WTC11 (cell line): ENCODE data around the gene RAP2C. TPM values are rescaled to one million over a fixed set of nuclear protein-coding genes. Genes with fewer than 3 reads are reported as not detected.
A peak's percentile ranks its signal among the peaks of the same experiment; 100 is the strongest.

Source experiments
- ATAC-seq: fragments of 200-7000 bp; cut with Tn5 transposase; 2 replicates; pipeline ENCODE4 v1.10.0; 2021; ENCODE audit warnings: mild to moderate bottlenecking, moderate library complexity
- Bru-seq: library from RNA; stranded (reverse); fragments of 400-500 nt; gene quantifications from one replicate; lab custom pipeline; 2021; lab: Mats Ljungman, UMichigan
- CTCF ChIA-PET: fragments of 300-600 bp; sonication (Branson Sonifier 250); formaldehyde crosslinking; loops from one replicate; lab custom pipeline; 2021; ENCODE audit warnings: antibody characterized with exemption; lab: Charles Lee
- POLR2A ChIA-PET: fragments of 350-600 bp; sonication (Branson Sonifier 250); formaldehyde crosslinking; loops from one replicate; lab custom pipeline; 2021; ENCODE audit warnings: antibody characterized with exemption; lab: Charles Lee
- DNase-seq: peaks from one replicate; pipeline ENCODE4 v3.0.0; 2021; ENCODE audit warnings: low spot score
- H3K27ac Mint-ChIP-seq: 2 replicates; pipeline ENCODE4 v1.8.0; 2021; ENCODE audit warnings: mixed read lengths
- H3K27me3 Mint-ChIP-seq: 2 replicates; pipeline ENCODE4 v1.8.0; 2021; ENCODE audit warnings: low read depth, mild to moderate bottlenecking, moderate library complexity, mixed read lengths
- H3K36me3 Mint-ChIP-seq: 2 replicates; pipeline ENCODE4 v1.8.0; 2021; ENCODE audit warnings: mixed read lengths
- H3K4me1 Mint-ChIP-seq: 2 replicates; pipeline ENCODE4 v1.8.0; 2022; ENCODE audit warnings: mixed read lengths
- H3K4me3 Mint-ChIP-seq: 2 replicates; pipeline ENCODE4 v1.8.0; 2021; ENCODE audit warnings: mild to moderate bottlenecking, moderate library complexity, mixed read lengths
- H3K9me3 Mint-ChIP-seq: 2 replicates; pipeline ENCODE4 v1.8.0; 2021; ENCODE audit warnings: mixed read lengths
- AFF4 ChIP-seq: sonication (generic); formaldehyde crosslinking; IDR thresholded peaks from 2 replicates; pipeline ENCODE4 v1.8.1; 2023; ENCODE audit warnings: mild to moderate bottlenecking, missing genetic modification reagents, borderline replicate concordance
- AR ChIP-seq: fragments of 250-450 bp; sonication (Bioruptor Pico); IDR thresholded peaks from 2 replicates; pipeline ENCODE4 v1.9.0; 2021; ENCODE audit warnings: mild to moderate bottlenecking
- CREB1 ChIP-seq: sonication (generic); formaldehyde crosslinking; IDR thresholded peaks from 2 replicates; pipeline ENCODE4 v1.8.0; 2023; ENCODE audit warnings: mild to moderate bottlenecking, missing genetic modification reagents
- ETV6 ChIP-seq: sonication (generic); formaldehyde crosslinking; IDR thresholded peaks from 2 replicates; pipeline ENCODE4 v1.8.1; 2022; ENCODE audit warnings: mild to moderate bottlenecking, missing genetic modification reagents
- IRF2 ChIP-seq: sonication (generic); formaldehyde crosslinking; IDR thresholded peaks from 2 replicates; pipeline ENCODE4 v1.8.0; 2022; ENCODE audit warnings: low read depth, missing genetic modification reagents, borderline replicate concordance
- JAZF1 ChIP-seq: fragments of 250-450 bp; sonication (Bioruptor Pico); IDR thresholded peaks from 2 replicates; pipeline ENCODE4 v1.9.0; 2021; ENCODE audit warnings: moderate library complexity, mild to moderate bottlenecking, inconsistent platforms
- JUN ChIP-seq: sonication (generic); formaldehyde crosslinking; IDR thresholded peaks from 2 replicates; pipeline ENCODE4 v1.8.0; 2023; ENCODE audit warnings: mild to moderate bottlenecking, missing genetic modification reagents
- OVOL2 ChIP-seq: fragments of 250-450 bp; sonication (Bioruptor Pico); IDR thresholded peaks from 2 replicates; pipeline ENCODE4 v1.9.0; 2021; ENCODE audit warnings: mild to moderate bottlenecking, borderline replicate concordance
- RORB ChIP-seq: fragments of 250-450 bp; sonication (Bioruptor Pico); IDR thresholded peaks from 2 replicates; pipeline ENCODE4 v1.9.0; 2021; ENCODE audit warnings: mild to moderate bottlenecking
- USF1 ChIP-seq: sonication (generic); formaldehyde crosslinking; IDR thresholded peaks from 2 replicates; pipeline ENCODE4 v1.8.0; 2022; ENCODE audit warnings: mild to moderate bottlenecking, missing genetic modification reagents
- ZNF232 ChIP-seq: sonication (generic); formaldehyde crosslinking; IDR thresholded peaks from 2 replicates; pipeline ENCODE4 v1.8.0; 2022; ENCODE audit warnings: mild to moderate bottlenecking, missing genetic modification reagents
- ZNF416 ChIP-seq: fragments of 250-450 bp; sonication (Bioruptor Pico); IDR thresholded peaks from 2 replicates; pipeline ENCODE4 v1.9.0; 2021; ENCODE audit warnings: mild to moderate bottlenecking, inconsistent platforms
- ZNF423 ChIP-seq: fragments of 250-450 bp; sonication (Bioruptor Pico); IDR thresholded peaks from 2 replicates; pipeline ENCODE4 v2.1.2; 2022; ENCODE audit warnings: mild to moderate bottlenecking, moderate library complexity
- long read RNA-seq, 3 experiments: library from RNA in 1 of 3; library from capped mRNA in 1 of 3; library from polyadenylated mRNA in 1 of 3; unstranded in 2 of 3; stranded (forward) in 1 of 3; transcript quantifications; one replicate each; pipeline ENCODE4 v2.0.0, GENCODE V29; 2021
- total RNA-seq: library from RNA; stranded (reverse); gene quantifications from 3 replicates; pipeline ENCODE4 v1.2.3, GENCODE V29; 2021
- TF ChIP-seq, protein P1 (sequence below): sonication (generic); formaldehyde crosslinking; conservative IDR thresholded peaks from 2 replicates; pipeline ENCODE4 v1.8.1; 2022; ENCODE audit warnings: mild to moderate bottlenecking, missing genetic modification reagents
- TF ChIP-seq, protein P2 (sequence below): sonication (generic); formaldehyde crosslinking; IDR thresholded peaks from 2 replicates; pipeline ENCODE4 v1.8.1; 2023; ENCODE audit warnings: mild to moderate bottlenecking, missing genetic modification reagents, moderate library complexity
- TF ChIP-seq, protein P3 (sequence below): fragments of 250-450 bp; sonication (Bioruptor Pico); IDR thresholded peaks from 2 replicates; pipeline ENCODE4 v1.8.0; 2021; ENCODE audit warnings: mild to moderate bottlenecking
- TF ChIP-seq, protein P4 (sequence below): sonication (generic); formaldehyde crosslinking; IDR thresholded peaks from 2 replicates; pipeline ENCODE4 v1.8.0; 2022; ENCODE audit warnings: missing genetic modification reagents

Gene RAP2C
- total RNA-seq = 20.5 to 25.2 TPM (median 25.0 TPM) in 3 replicates
- Bru-seq, nascent RNA = percentile 81 among the genes with signal in this experiment
- long read RNA-seq, experiment 1, transcript RAP2C-201 (4 exons, 3,896 nt) = major isoform, 62 of 121 reads
- long read RNA-seq, experiment 1, partial matches to known transcripts = 29 of 121 reads
- long read RNA-seq, experiment 1, other reads (novel, unspliced or antisense) = 30 of 121 reads
- long read RNA-seq, experiment 2, transcript RAP2C-201 (4 exons, 3,896 nt) = major isoform, 6 of 48 reads
- long read RNA-seq, experiment 2, partial matches to known transcripts = 16 of 48 reads
- long read RNA-seq, experiment 2, other reads (novel, unspliced or antisense) = 26 of 48 reads
- long read RNA-seq, experiment 3, partial matches to known transcripts = 6 of 7 reads
- long read RNA-seq, experiment 3, other reads (novel, unspliced or antisense) = 1 of 7 reads

GRCh38 chrX:132219343-132219768, at the start of gene RAP2C:
TSS of gene RAP2C (minus strand) at chrX:132219447. CDS start at chrX:132217268, 2,179 bp downstream.
- peaks cover 18% of the 10 kb centered on the region for H3K4me1 Mint-ChIP-seq
- H3K36me3 Mint-ChIP-seq = peaks cover under 1% of the 10 kb centered on the region; the same call in 1 of the 2 replicates
- peak within 1 kb of the TSS; percentile 91 for H3K27ac Mint-ChIP-seq
- peak; percentile 66 for DNase-seq
- TF ChIP-seq USF1 (CRISPR knock-in tag) = no peak
- TF ChIP-seq IRF2 = no peak
- no peak for TF ChIP-seq AR (CRISPR knock-in tag)
- no peak for TF ChIP-seq AFF4 (CRISPR knock-in tag)
- no peaks in the 10 kb centered on the region for H3K9me3 Mint-ChIP-seq
- CTCF ChIA-PET = interaction anchor here (0.6 to 4.9 kb wide), 16 partner anchors 11 to 395 kb away, joined by 3 to 113 read pairs (median 3); no protein-coding TSS in a partner anchor
- ATAC-seq = peak; percentile 69
- no peaks in the 10 kb centered on the region for H3K27me3 Mint-ChIP-seq
- H3K4me3 Mint-ChIP-seq = peak within 1 kb of the TSS; percentile 76
- POLR2A ChIA-PET = interaction anchor here (0.5 to 1.5 kb wide), 3 partner anchors 127 to 460 kb away, joined by 3 to 5 read pairs (median 4); no protein-coding TSS in a partner anchor

GRCh38 chrX:132267392-132267791, 48.1 kb upstream of the RAP2C start:
- DNase-seq (no peak), ATAC-seq (no peak)
- Mint-ChIP-seq H3K4me3 (no peak overlapping the region), H3K4me1 (peaks cover 2% of the 10 kb centered on the region), H3K36me3 (no peaks in the 10 kb centered on the region), H3K27me3 (no peaks in the 10 kb centered on the region; the same call in 1 of the 2 replicates), H3K9me3 (no peaks in the 10 kb centered on the region), H3K27ac (no peak overlapping the region)
- CTCF ChIA-PET = no interaction called here
- POLR2A ChIA-PET = no interaction called here
- TF ChIP-seq OVOL2 (CRISPR knock-in tag) (no peak), ZNF416 (CRISPR knock-in tag) (no peak), ZNF423 (CRISPR knock-in tag) (no peak), USF1 (CRISPR knock-in tag) (no peak), JAZF1 (CRISPR knock-in tag) (no peak), JUN (CRISPR knock-in tag) (no peak), ETV6 (CRISPR knock-in tag) (no peak), ZNF232 (CRISPR knock-in tag) (no peak), RORB (CRISPR knock-in tag) (no peak), CREB1 (CRISPR knock-in tag) (no peak)
- TF ChIP-seq, protein P1, sequence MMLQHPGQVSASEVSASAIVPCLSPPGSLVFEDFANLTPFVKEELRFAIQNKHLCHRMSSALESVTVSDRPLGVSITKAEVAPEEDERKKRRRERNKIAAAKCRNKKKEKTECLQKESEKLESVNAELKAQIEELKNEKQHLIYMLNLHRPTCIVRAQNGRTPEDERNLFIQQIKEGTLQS (CRISPR knock-in tag) = no peak
- TF ChIP-seq, protein P2, sequence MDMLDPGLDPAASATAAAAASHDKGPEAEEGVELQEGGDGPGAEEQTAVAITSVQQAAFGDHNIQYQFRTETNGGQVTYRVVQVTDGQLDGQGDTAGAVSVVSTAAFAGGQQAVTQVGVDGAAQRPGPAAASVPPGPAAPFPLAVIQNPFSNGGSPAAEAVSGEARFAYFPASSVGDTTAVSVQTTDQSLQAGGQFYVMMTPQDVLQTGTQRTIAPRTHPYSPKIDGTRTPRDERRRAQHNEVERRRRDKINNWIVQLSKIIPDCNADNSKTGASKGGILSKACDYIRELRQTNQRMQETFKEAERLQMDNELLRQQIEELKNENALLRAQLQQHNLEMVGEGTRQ (CRISPR knock-in tag) = no peak
- TF ChIP-seq, protein P3, sequence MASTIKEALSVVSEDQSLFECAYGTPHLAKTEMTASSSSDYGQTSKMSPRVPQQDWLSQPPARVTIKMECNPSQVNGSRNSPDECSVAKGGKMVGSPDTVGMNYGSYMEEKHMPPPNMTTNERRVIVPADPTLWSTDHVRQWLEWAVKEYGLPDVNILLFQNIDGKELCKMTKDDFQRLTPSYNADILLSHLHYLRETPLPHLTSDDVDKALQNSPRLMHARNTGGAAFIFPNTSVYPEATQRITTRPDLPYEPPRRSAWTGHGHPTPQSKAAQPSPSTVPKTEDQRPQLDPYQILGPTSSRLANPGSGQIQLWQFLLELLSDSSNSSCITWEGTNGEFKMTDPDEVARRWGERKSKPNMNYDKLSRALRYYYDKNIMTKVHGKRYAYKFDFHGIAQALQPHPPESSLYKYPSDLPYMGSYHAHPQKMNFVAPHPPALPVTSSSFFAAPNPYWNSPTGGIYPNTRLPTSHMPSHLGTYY (CRISPR knock-in tag) = no peak
- TF ChIP-seq, protein P4, sequence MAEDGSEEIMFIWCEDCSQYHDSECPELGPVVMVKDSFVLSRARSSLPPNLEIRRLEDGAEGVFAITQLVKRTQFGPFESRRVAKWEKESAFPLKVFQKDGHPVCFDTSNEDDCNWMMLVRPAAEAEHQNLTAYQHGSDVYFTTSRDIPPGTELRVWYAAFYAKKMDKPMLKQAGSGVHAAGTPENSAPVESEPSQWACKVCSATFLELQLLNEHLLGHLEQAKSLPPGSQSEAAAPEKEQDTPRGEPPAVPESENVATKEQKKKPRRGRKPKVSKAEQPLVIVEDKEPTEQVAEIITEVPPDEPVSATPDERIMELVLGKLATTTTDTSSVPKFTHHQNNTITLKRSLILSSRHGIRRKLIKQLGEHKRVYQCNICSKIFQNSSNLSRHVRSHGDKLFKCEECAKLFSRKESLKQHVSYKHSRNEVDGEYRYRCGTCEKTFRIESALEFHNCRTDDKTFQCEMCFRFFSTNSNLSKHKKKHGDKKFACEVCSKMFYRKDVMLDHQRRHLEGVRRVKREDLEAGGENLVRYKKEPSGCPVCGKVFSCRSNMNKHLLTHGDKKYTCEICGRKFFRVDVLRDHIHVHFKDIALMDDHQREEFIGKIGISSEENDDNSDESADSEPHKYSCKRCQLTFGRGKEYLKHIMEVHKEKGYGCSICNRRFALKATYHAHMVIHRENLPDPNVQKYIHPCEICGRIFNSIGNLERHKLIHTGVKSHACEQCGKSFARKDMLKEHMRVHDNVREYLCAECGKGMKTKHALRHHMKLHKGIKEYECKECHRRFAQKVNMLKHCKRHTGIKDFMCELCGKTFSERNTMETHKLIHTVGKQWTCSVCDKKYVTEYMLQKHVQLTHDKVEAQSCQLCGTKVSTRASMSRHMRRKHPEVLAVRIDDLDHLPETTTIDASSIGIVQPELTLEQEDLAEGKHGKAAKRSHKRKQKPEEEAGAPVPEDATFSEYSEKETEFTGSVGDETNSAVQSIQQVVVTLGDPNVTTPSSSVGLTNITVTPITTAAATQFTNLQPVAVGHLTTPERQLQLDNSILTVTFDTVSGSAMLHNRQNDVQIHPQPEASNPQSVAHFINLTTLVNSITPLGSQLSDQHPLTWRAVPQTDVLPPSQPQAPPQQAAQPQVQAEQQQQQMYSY = no peak
